Measurements from ENCODE around the gene EFNA5. TPM values are rescaled to one million over a fixed set of nuclear protein-coding genes. Genes with fewer than 3 reads are reported as not detected.

The EFNA5 gene
- total RNA-seq, 1 experiment from 2014 or later, result 0.22 TPM

- POLR2A ChIA-PET, result no interaction called here
- Histone ChIP-seq H3K9me3 (ENCODE audit: control insufficient read depth in 1 of 2, insufficient read depth in 1 of 2, low read depth in 1 of 2, low read length in 2 of 2) (no peaks in the 10 kb centered on the region), H3K27ac (ENCODE audit: low read depth, low read length) (no peak overlapping the region), H3K79me2 (ENCODE audit: insufficient read depth, low read length) (no peaks in the 10 kb centered on the region), H3K4me1 (ENCODE audit: control insufficient read depth in 1 of 2, insufficient read depth in 2 of 2, low read length in 2 of 2) (peaks cover 12 to 22% of the 10 kb centered on the region in 2 experiments), H3K4me3 (replicated peaks in 1 of 2; ENCODE audit: low read depth in 1 of 2, low read length in 2 of 2) (peak overlapping the region; percentile 5 to 41; a peak in 2 of 4 replicates), H3K27me3 (ENCODE audit: insufficient read depth, low read length) (no peaks in the 10 kb centered on the region), H4K20me1 (ENCODE audit: insufficient read depth) (no peaks in the 10 kb centered on the region), H3K9ac (ENCODE audit: low read length) (0 out of 2 replicates have a peak overlapping the region, but pooled peaks have one; percentile 8), H3K4me2 (ENCODE audit: low read length) (peak overlapping the region; percentile 78), H3K36me3 (ENCODE audit: control insufficient read depth in 1 of 2, insufficient read depth in 2 of 2, low read length in 2 of 2) (no peaks in the 10 kb centered on the region), H2AFZ (ENCODE audit: low read depth, low read length, poor library complexity, severe bottlenecking) (peak overlapping the region; percentile 76), H3K9me2 (ENCODE audit: insufficient read depth) (no peaks in the 10 kb centered on the region)
- RAD21 ChIA-PET (ENCODE audit: low non-redundant PET in 1 of 2, low total read pairs in 2 of 2, uncharacterized antibody in 2 of 2, unreplicated experiment in 2 of 2), result no interaction called here
- DNase-seq (ENCODE audit: low read depth, low spot score), result peak; percentile 64
- CTCF ChIA-PET, result no interaction called here
- peak; percentile 91 for ATAC-seq
- intact Hi-C loops (cut with micrococcal nuclease), result no loop called here
- BruUV-seq (replicated peaks), result no TSS peak
- TF ChIP-seq CEBPB (IDR thresholded peaks at IDR 0.05; ENCODE audit: low read depth), result peak; percentile 55; the same call in 1 of the 2 replicates
- peak; percentile 61 for TF ChIP-seq TCF7L2 (IDR thresholded peaks at IDR 0.05; ENCODE audit: borderline replicate concordance, extremely low read depth, insufficient read depth, insufficient read length)
- TF ChIP-seq ZFX (IDR thresholded peaks at IDR 0.05), result no peak
- 0 out of 2 replicates have a peak, but pooled peaks have one; percentile 38 for TF ChIP-seq MAX (IDR thresholded peaks at IDR 0.05)
- TF ChIP-seq POLR2AphosphoS5 (IDR thresholded peaks at IDR 0.05; ENCODE audit: low read depth, low read length), result no peak
- peak; percentile 40 for TF ChIP-seq RAD21 (IDR thresholded peaks at IDR 0.05; ENCODE audit: low read depth)
- no peak for TF ChIP-seq YY1 (IDR thresholded peaks at IDR 0.05; ENCODE audit: extremely low read depth, insufficient replicate concordance, low read depth, low read length)
- TF ChIP-seq ZNF274 (IDR thresholded peaks at IDR 0.05; ENCODE audit: low read depth, low read length), result no peak
- TF ChIP-seq ZBTB33 (IDR thresholded peaks at IDR 0.05; ENCODE audit: extremely low read depth, insufficient replicate concordance, low read length), result no peak
- peak; percentile 67 for TF ChIP-seq JUND (IDR thresholded peaks at IDR 0.05)
- TF ChIP-seq EZH2phosphoT487 (IDR thresholded peaks at IDR 0.05; ENCODE audit: borderline replicate concordance), result no peak
- TF ChIP-seq EZH2 (IDR thresholded peaks at IDR 0.05), result no peak
- no peak for TF ChIP-seq ATF3 (IDR thresholded peaks at IDR 0.05)
- TF ChIP-seq SRF (IDR thresholded peaks at IDR 0.05; ENCODE audit: low read depth), result no peak
- TF ChIP-seq REST (IDR thresholded peaks at IDR 0.05; ENCODE audit: low read depth), result no peak
- no peak for TF ChIP-seq SIN3A (IDR thresholded peaks at IDR 0.05; ENCODE audit: low read depth)
- TF ChIP-seq CTCF (IDR thresholded peaks at IDR 0.05 in 2 of 3, conservative IDR thresholded peaks at IDR 0.05 in 1 of 3; ENCODE audit: borderline replicate concordance in 1 of 3, insufficient read depth in 1 of 3, low read depth in 2 of 3, low read length in 2 of 3), result no peak
- TF ChIP-seq SP1 (IDR thresholded peaks at IDR 0.05; ENCODE audit: low read depth), result peak; percentile 50
- no peak for TF ChIP-seq POLR2A (IDR thresholded peaks at IDR 0.05; ENCODE audit: borderline replicate concordance, extremely low read depth, insufficient read depth, insufficient read length)
- no peak for TF ChIP-seq ELF1 (IDR thresholded peaks at IDR 0.05; ENCODE audit: borderline replicate concordance, low read depth)
Observed at GRCh38 chr5:107381189-107381856, 289.4 kb downstream of the EFNA5 start.
